Measurements from ENCODE around the gene NCOA7.
"Not testable (repeated sequence)": the region's sequence is repeated elsewhere in the genome, so short reads cannot be mapped to it uniquely, and the experiment has no call there.

The NCOA7 gene

DNA sequence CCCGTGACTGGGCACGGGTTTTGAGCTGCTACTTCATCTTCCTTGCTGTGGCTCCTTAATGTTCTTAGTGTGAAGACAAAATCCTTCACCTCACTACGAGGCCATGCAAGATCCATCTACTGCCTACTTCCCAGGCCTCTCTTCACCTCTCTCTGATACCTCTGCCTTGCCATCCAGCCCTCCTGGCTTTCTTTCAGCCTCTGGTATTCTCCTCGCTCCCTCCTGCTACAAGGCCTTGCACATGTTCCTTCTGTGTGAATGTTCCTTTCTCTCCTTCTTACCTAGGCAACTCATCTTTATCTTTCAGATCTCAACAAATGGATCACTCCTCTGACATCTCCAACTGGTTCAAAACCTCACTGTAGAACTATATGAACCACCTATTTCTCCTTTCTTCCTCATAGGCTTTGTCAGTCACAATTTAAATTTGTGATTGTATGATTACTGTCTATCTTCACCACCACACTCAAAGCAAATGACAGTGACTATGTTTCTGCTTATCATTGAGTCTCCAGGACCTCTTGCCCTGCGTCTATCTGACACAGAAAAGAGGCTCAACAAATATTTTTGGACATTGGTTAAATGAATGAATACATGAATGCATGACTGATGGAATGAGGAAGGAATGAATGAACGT, 21.5 kb upstream of the NCOA7 start:
- DNase-seq (ENCODE audit: low read depth), result no peak
- TF ChIP-seq, protein P1, sequence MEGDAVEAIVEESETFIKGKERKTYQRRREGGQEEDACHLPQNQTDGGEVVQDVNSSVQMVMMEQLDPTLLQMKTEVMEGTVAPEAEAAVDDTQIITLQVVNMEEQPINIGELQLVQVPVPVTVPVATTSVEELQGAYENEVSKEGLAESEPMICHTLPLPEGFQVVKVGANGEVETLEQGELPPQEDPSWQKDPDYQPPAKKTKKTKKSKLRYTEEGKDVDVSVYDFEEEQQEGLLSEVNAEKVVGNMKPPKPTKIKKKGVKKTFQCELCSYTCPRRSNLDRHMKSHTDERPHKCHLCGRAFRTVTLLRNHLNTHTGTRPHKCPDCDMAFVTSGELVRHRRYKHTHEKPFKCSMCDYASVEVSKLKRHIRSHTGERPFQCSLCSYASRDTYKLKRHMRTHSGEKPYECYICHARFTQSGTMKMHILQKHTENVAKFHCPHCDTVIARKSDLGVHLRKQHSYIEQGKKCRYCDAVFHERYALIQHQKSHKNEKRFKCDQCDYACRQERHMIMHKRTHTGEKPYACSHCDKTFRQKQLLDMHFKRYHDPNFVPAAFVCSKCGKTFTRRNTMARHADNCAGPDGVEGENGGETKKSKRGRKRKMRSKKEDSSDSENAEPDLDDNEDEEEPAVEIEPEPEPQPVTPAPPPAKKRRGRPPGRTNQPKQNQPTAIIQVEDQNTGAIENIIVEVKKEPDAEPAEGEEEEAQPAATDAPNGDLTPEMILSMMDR (IDR thresholded peaks at IDR 0.05; ENCODE audit: control insufficient read depth, extremely low read depth, insufficient read depth), result no peak
- H3K4me3 ChIP-seq (ENCODE audit: low read depth, low read length), result no peak overlapping the region

DNA sequence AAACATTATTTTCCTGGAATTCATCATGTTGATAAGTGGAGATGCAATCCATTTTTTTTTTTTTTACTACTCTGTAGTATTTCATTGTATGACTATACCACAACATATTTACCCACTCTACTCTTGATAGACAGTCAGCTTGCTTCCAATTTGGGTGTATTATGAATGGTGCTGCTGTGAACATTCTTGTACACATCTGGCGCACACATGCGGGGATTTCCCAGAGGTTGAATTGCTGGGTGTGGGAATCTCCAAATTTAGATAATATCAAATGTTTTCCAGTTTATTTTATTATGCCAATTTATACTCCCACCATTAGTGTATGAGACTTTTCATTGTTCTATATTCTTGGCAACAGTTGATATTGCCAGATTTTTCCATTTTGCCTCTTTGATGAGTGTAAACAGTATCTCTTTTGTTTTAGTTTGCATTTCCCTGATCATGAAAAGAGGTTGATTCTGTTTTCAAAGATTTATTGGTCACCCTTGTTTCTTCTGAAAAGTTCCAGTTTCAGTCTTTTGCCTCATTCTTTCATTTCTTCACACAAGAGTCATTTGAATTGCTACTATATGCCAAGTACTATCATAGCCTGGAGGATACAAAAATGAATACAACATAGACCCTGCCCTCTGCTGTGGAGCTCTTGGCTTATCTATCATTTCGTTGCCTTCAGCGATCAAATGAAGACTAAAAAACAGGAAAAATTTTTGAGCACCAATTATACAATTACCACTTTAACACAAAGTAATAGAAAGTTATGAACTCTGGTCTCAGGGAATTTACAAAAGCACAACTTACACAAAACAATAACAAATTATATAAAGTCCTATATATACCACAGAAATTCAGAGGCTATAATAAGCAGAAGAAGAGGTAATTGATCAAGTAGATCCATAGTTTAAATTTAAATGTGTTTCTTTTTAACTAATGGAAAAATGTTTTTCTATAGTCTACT, 17.1 kb upstream of the NCOA7 start:
- TF ChIP-seq, protein P1 (IDR thresholded peaks at IDR 0.05; ENCODE audit: control insufficient read depth, extremely low read depth, insufficient read depth), result no peak
- H3K4me3 ChIP-seq (ENCODE audit: low read depth, low read length), result no peak overlapping the region
- no peak for DNase-seq (ENCODE audit: low read depth)

DNA sequence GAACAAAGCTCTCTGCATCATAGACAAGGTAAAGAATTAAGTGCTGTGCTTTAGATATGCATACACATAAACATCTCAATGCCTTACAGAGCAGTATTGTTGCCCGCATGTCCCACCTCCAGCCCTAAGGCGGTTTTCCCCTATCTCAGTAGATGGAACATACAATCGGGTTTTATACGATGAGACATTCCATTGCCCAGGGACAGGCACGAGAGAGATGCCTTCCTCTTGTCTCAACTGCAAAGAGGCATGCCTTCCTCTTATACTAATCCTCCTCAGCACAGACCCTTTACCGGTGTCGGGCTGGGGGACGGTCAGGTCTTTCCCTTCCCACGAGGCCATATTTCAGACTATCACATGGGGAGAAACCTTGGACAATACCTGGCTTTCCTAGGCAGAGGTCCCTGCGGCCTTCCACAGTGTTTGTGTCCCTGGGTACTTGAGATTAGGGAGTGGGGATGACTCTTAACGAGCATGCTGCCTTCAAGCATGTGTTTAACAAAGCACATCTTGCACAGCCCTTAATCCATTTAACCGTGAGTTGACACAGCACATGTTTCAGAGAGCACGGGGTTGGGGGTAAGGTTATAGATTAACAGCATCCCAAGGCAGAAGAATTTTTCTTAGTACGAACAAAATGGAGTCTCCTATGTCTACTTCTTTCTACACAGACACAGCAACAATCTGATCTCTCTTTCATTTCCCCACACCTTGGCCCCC, 14.5 kb upstream of the NCOA7 start:
- not testable (repeated sequence) for H3K4me3 ChIP-seq (ENCODE audit: low read depth, low read length); DNase-seq (ENCODE audit: low read depth)

DNA sequence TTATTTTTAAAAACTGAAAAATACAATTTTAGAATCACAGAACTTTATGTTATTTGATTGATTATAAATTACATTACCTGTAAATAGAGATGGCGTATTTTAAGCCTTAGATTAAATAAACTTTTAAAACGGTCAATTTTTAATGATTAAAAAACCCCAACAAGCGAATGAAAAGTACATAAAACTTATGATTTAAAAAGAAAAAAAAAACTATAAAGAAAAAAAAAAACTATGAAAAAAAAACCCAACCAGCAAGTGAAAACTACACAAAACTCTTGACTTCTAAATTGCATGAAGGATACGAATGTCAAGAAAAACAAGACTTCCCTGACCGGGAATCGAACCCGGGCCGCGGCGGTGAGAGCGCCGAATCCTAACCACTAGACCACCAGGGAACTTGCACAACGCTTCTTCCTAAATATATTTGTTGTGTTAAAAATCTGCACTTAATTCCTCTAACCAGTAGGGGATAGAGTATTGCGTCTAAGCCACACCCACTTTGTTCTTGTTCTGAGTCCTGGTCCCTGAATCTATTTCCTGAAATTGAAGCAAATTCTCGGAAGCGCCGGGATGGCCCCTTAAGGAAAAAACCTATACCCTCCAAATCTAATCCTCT, 10.7 kb upstream of the NCOA7 start:
- TF ChIP-seq, protein P1 (IDR thresholded peaks at IDR 0.05; ENCODE audit: control insufficient read depth, extremely low read depth, insufficient read depth), result no peak
- peak; percentile 82 for DNase-seq (ENCODE audit: low read depth)
- peak overlapping the region; percentile 68 for H3K4me3 ChIP-seq (ENCODE audit: low read depth, low read length)

DNA sequence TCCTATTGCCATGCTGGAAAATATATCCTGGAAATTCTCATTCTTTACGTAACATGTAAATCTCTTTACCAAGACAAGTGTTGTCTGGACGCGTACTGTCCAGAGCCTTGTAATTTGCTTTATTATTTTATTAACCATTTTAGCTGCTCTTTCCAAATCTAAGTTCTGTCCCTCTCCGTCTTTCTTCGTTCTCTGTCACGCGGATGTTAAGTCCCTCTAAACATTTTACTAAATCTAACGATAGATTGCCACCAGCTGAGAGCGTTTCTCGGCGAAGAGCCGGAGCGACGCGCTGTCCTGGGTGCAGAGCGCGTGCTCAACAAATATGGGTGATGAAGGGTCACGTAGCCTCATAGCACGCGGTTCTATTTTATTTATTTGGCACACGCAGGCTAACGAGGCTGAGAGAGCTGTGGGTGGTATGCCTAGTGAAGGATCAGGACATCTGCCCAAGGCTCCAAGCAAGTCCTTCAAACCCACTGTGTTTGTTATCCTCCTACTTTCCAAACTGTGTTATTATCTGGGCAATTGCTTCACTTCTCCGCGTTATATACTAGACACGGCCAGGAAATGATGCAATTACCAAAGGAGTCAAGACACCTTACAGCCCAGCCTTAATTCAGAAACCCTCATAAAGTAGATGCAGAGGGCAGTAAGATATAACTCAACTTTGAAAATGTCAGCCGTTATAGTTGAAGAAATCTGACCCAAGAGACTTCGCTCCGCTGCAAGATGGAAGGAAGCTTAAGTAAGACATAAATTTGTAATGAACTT, 10.0 kb upstream of the NCOA7 start:
- no peak for DNase-seq (ENCODE audit: low read depth)

DNA sequence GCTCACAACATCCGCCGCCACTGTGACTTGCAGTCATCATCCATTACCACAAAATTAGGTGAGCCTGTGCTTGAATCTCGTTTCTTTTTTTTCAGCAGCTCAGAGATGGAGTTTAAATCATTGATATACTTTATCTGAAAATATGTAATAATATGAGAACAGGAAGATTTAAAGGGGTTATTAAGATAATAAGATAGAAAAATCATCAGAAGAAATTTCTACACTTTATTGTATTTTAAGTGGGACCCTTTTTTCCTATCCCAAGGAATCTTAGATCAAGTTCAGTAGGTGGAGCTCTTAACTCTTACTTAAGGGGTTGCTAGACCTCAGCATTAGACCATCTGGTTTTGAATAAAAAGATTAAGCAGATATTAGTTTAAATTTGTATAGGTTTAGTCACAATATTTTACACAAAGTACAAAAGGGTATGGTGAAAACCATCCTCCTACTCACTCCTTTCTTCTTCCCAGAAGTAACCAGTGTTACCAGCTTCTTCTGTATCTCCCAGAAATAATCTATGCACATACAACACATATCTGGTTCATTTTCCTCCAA, 9.4 kb upstream of the NCOA7 start:
- TF ChIP-seq, protein P1 (IDR thresholded peaks at IDR 0.05; ENCODE audit: control insufficient read depth, extremely low read depth, insufficient read depth), result peak; percentile 29
- peak overlapping the region; percentile 68 for H3K4me3 ChIP-seq (ENCODE audit: low read depth, low read length)
- DNase-seq (ENCODE audit: low read depth), result no peak

More for the DNA sequence above, 10.0 kb upstream of the NCOA7 start:
- TF ChIP-seq, protein P1 (IDR thresholded peaks at IDR 0.05; ENCODE audit: control insufficient read depth, extremely low read depth, insufficient read depth), result no peak
- peak overlapping the region; percentile 68 for H3K4me3 ChIP-seq (ENCODE audit: low read depth, low read length)
